ENCODE measurements around the gene DUSP1.

DNA sequence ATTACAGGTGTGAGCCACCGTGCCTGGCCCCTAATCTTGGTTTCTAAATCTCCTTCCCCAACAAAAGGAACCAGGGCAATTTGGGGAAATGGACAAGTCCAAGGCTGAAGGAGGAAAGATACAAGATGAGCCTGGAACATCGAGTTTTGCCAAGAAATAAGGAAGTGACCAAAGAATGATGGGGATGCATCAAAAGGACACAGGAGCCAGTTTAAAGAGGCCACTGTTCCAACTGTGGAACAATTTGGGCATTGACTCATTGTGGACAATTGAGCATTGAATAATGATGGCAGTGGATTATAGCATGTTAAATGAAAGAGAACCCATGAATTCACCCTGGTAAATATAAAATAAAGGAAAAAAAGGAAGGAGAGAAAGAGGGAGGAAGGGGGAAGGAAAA is 47.5 kb downstream of the DUSP1 start:
- no peak for TF ChIP-seq CREB1 (IDR thresholded peaks at IDR 0.05; ENCODE audit: low read depth)
- TF ChIP-seq TCF12 (IDR thresholded peaks at IDR 0.05; ENCODE audit: low read depth): no peak
- TF ChIP-seq EP300 (IDR thresholded peaks at IDR 0.05; ENCODE audit: borderline replicate concordance): no peak
- TF ChIP-seq ZBTB7A (IDR thresholded peaks at IDR 0.05; ENCODE audit: low read depth): no peak
- TF ChIP-seq, protein P1, sequence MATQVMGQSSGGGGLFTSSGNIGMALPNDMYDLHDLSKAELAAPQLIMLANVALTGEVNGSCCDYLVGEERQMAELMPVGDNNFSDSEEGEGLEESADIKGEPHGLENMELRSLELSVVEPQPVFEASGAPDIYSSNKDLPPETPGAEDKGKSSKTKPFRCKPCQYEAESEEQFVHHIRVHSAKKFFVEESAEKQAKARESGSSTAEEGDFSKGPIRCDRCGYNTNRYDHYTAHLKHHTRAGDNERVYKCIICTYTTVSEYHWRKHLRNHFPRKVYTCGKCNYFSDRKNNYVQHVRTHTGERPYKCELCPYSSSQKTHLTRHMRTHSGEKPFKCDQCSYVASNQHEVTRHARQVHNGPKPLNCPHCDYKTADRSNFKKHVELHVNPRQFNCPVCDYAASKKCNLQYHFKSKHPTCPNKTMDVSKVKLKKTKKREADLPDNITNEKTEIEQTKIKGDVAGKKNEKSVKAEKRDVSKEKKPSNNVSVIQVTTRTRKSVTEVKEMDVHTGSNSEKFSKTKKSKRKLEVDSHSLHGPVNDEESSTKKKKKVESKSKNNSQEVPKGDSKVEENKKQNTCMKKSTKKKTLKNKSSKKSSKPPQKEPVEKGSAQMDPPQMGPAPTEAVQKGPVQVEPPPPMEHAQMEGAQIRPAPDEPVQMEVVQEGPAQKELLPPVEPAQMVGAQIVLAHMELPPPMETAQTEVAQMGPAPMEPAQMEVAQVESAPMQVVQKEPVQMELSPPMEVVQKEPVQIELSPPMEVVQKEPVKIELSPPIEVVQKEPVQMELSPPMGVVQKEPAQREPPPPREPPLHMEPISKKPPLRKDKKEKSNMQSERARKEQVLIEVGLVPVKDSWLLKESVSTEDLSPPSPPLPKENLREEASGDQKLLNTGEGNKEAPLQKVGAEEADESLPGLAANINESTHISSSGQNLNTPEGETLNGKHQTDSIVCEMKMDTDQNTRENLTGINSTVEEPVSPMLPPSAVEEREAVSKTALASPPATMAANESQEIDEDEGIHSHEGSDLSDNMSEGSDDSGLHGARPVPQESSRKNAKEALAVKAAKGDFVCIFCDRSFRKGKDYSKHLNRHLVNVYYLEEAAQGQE (IDR thresholded peaks at IDR 0.05; ENCODE audit: low read depth): no peak
- no peak for TF ChIP-seq NFIC (IDR thresholded peaks at IDR 0.05)

Data from Ishikawa (cell line).